ENCODE measurements around the gene PAK1. TPM values are rescaled to one million over a fixed set of nuclear protein-coding genes. Genes with fewer than 3 reads are reported as not detected.

The PAK1 gene
- polyA plus RNA-seq, 1 donor, result 102 TPM

DNA sequence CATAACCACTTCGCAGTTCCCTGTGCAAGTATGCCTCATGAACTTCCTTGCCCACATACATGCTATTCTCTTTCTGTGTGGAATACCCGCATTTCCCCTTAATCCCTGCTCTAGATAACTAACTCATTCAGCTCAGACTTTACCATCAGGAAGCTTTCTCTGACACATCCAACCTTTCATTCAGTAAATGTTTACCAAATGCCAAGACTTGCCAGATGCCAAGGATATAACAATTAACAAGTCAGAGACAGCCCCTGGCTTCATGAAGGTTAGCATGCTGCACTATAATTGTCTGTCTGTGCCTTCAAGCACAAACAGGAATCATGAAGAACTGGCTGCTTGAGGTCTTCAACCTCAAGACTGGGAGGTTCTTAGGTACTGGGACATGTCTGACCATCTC is 101.2 kb downstream of the PAK1 start:
- DNase-seq, result no peak

DNA sequence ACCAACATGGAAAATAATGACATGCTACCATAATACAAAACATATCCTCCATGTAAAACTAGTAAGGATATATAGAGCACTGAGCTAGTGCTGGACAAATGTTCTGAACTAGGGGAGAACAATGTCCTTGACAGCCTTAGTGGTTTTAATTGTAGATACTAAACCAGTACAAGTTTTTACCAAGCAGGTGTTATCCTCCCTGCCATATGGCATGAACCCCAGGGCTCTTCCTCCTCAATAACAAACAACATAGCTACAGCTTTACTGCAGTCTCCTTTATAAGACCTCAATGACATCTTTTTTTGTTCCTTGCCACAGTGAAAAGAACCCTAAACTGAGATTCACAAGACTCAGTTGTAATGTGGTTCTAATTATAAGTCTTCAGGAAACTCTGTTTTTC is 102.2 kb downstream of the PAK1 start:
- DNase-seq, result no peak

GRCh38 chr11:77370217-77370616 is 103.7 kb downstream of the PAK1 start:
- DNase-seq, result no peak

- no peak for DNase-seq
These were observed 112.7 kb downstream of the PAK1 start for GRCh38 chr11:77361184-77361583.

GRCh38 chr11:77359481-77359880 is 114.4 kb downstream of the PAK1 start:
- no peak for DNase-seq

DNA sequence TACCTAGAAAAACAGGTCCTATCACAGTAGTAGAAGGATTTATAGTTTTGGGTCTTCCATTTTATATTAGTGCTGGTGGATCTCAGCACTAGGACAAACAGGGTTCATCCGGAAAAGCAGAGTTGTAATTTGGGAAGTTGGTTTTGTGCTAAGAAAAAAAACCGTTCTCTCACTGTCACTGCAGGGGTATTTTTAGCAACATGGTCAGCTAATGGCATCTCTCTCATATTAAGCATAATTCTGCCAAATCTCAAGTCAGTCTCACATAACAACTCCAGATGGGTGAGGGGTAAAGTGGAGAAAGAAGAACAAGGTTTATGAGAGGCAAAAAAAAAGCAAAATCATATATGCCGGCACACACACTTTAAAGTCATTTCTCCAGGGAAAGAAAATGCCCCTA is 120.8 kb downstream of the PAK1 start:
- DNase-seq, result no peak

DNA sequence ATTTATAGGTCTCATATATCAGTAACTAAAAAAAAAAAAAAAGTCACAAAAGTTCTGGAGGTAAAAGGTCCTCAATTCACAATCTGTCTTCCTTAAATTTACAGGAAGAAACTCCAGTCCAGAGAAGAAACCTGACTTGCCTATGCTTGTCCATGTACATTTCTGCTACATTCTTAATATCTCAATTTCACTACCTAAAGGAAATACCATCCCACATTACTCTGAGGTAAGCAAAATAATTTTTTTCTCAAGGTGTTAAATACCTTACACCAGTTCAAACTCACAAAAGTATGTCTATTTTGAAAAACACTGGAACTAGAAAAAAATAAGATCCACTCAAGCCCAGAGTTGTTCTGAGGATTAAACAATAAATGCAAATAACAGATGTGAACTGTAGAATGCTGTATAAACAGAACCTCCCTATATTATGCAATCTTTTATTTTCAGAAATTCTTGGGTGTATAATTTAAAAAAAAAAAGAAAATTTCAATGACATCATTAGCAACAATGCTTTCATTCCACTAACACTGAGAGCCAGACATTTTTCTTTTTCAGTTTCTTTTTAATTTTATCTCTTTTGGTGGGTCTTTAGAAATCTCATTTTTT is 122.5 kb downstream of the PAK1 start:
- DNase-seq, result no peak

DNA sequence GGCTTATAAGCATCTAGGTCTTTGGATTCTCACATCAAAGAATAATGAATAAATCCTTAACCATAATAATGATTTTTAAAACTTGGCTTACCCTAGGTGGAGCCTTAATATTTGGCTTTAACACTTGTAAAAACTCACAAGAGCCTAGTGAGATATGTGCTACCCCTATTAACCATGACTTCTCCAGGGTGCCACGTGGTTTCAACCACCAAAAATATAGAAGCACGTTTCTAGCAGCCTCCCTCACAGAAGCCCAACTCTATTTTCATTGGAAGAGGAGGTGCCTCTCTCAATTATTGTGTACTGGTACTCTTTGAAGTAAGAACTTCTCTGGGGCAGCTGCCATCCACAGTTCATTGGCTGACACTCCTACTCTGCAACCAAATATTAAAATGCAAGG is 125.9 kb downstream of the PAK1 start:
- DNase-seq, result no peak

- no peak for DNase-seq
These were observed 126.8 kb downstream of the PAK1 start for GRCh38 chr11:77346906-77347603.

- DNase-seq, result no peak
These were observed 128.3 kb downstream of the PAK1 start for GRCh38 chr11:77345621-77346020.

- no peak for DNase-seq
These were observed 133.4 kb downstream of the PAK1 start for GRCh38 chr11:77340501-77340900.

GRCh38 chr11:77332259-77332658 is 141.6 kb downstream of the PAK1 start:
- DNase-seq, result no peak

- no peak for DNase-seq
These were observed 148.7 kb downstream of the PAK1 start for GRCh38 chr11:77325159-77325558.

DNA sequence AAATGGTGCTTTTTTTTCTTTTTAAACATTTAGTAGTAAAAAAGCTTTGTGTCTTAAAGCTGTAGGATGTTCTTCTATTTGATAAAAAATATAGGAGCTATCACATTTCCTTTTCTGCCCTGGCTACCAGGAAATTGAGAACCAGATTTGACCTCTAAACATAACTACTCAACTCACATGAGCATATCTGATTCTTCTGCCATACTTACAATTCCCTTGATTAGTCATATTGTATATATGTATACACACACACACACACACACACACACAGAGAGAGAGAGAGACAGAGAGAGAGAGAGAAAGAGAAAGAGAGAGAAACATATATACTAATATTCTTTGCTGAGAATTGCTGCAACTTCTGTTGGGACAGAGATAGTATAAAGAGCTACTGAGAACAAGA is 149.4 kb downstream of the PAK1 start:
- DNase-seq, result no peak

DNA sequence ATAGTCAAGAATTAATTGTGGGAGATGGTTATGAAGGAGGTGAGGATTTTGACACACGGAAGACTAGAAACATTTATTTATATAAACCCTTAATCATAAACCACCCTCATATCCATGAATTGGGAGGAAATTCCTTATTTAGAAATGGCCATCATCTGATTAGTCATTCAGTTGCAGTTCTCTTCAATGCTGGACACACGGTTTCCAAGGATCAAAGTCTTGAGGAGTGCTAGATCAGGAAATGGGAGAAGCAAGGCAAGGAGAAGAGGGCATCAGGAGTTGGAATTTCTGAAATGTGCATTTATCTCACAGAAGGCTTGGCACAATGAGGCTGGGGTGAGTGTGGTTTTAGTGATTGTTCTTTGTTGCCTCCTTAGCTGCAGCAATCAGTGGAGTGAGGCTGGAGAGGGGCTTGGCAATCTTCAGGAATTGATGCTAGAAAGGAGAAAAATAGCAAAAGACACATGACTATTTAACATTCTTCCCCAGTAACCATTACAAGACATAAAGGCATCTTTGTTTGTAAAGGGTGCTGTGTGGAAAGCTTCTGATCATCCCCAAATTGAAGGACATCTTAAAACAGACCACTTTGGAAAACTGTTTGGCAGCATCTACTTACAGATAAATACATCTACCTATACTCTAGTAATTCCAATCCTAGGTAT is 150.8 kb downstream of the PAK1 start:
- no peak for DNase-seq

DNA sequence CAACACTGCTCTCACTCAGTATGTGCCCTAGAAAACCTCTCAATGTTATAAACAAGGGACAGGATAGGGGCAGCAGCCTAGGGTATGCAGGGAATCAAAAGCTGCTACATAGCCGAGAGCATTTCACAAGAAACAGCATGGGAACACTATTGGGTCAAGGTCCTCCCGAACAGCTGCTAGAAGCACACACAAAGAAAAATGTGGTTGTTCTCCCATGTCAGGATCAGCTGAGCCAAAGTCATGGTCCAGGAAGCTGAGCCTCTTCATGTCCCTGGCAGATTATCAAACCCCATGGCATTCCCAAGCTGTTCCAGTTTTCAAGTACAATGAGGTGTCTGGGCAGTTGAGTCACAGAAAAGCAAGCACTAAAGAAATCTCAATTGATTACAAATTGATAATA is 151.4 kb downstream of the PAK1 start:
- DNase-seq, result no peak

DNA sequence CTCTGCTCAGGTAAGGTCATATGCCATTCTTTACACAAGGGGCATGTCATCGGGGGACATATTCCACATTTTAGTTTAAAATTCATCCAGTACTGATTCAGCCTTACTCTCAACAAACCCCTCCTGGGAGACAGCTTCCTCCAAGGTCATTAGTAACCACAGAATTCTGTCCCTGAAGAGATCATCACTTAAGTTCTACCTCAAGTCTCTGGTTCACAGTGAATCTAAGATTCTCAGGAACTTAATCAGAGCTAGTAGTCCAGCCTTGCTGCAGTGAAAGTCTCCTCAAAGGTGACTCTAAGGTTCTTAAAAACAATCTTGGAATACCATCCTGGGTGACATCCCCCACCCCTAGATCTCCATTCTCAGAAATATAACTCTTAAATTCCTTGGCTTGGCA is 153.5 kb downstream of the PAK1 start:
- DNase-seq, result no peak

DNA sequence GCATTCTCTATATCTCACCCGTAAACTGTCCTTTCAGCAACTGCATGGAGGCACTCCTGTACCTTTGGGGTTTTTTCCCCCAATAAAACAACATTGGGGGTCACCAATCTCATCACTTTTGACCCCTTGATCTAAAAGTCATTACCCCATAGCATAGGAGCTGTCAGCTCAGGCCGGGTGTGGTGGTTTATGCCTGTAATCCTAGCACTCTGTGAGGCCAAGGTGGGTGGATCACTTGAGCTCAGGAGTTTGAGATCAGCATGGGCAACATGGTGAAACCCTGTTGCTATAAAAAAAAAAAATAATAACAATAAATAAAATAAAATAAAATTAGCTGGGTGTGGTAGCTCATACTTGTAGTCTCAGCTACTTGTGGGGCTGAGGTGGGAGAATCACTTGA is 155.3 kb downstream of the PAK1 start:
- DNase-seq, result no peak

DNA sequence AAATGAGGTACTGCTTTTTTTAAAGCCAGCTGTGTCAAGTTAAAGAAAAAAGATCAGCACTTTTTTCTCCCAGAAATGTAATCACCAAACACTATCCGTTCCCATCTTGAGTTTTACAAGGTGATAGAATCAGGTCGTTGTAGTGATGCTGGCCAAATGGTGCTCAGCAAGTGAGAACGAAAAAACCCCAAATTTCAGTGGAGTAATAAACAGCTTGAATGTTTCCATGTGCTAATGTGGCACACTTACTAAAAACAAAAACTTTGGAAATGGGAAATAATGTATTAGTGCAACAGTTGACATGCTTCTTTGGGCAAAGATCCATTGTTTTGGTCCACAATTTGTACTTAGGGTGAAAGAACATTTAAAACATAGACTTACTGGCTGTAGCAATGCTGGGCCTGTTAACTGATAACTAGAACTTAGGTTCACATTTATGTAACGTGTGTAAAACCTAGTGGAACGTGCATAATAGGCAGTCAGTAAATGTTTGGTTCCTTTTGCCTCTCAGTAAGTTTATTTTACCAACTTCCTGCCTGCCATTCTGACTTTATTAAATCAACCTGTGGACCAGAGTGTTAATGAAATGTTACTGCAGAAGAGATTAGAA is 157.1 kb downstream of the PAK1 start:
- DNase-seq, result no peak

DNA sequence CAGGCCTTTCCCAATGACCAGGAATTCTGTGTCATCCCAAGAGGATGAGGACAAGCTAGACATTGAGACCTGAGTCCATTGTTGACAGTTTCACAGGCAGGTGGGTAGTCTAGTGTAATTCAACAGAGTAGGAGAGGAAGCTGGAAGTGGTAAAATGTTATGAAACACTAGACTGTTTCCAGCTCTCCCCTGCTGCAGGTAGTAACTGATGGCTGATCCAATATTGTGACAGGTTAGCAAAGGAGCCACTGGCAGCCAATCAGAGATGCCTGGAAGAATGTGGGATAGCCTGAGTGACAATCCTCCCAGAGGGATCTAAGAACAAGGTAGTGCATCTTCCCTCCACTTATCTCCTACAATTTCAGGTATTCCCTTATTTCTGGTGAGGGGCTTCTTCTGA is 161.8 kb downstream of the PAK1 start:
- no peak for DNase-seq

DNA sequence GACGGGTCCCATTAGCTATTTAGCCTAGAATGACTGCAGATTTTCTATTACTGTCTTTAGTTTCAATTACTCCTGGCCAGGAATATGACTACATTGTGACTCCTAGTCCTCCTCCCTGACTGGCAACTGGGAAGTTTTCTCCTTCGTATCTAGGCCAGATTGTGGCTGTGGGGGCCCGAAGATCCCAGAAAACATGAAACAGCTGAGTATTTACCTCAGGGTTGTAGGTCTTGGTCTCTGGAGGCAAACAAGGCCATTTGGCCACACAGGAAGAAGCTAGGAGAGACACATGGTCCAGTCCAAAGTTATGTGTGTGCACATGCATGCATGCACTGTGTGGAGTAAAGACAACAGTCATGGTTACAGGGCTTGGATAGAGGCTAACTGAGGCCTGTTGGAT is 162.2 kb downstream of the PAK1 start:
- no peak for DNase-seq

DNA sequence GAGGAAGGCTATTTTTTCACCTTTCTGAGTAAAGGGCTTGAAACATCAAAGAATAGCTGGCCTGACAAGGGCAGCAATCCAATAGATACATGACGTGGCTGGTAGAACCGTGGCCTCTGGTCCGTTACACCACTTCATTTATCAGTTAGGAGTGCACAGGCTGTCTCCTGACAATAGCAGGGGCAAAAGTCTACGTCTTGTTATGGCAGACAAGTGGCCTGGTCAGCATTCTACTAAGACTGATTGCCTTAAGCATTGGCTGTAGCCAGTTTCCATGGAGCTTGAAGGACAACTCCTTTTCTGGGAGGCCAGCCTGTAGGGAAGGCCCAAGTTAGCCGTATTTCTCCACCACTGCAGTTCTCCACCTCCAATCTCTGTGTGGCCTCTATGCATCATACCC is 163.2 kb downstream of the PAK1 start:
- DNase-seq, result no peak

DNA sequence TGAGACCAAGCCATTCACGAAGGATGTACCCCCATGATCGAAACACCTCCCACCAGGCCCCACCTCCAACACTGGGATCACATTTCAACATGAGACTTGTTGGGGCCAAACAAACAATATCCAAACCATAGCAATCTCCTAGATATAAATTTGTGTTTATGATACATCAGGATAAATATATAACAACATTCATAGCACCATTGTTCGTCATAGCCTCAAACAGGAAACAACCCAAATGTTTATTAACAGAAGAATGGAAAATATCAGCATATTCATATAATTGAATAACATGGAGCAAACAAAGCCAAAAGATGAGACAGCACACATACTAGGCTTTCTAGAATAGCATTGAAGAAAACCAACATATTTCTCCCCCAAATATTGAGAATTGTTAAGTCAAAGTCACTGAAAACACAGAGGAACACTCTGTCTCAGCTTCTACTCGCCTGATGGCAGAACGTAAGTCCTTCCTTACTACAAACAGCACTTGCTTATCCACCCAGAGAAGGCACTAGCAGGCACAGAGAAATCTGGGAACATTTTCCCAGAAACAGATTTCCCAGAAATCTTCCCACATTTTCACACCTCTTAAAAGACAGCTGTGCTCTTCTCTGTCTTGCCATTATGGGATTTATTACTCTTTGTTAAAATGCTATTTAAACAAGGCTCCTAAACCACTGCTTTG is 164.4 kb downstream of the PAK1 start:
- no peak for DNase-seq
